Amniotic epithelial cell (primary cell): ENCODE results near the gene VASH1.
A peak's percentile ranks its signal among the peaks of the same experiment; 100 is the strongest.

Source experiments
- DNase-seq: peaks from one replicate; pipeline ENCODE4 v3.0.0-alpha.2; 2010; ENCODE audit warnings: low read depth

VASH1 gene

GRCh38 chr14:76742966-76743365 lies 18.3 kb upstream of the VASH1 start:
- no peak for DNase-seq

- DNase-seq, result no peak
Observed at GRCh38 chr14:76752744-76753143, 8.5 kb upstream of the VASH1 start.

- no peak for DNase-seq
Observed at GRCh38 chr14:76753541-76754198, 7.6 kb upstream of the VASH1 start.

- DNase-seq, result no peak
Observed at GRCh38 chr14:76754586-76754985, 6.7 kb upstream of the VASH1 start.

GRCh38 chr14:76755610-76756370 lies 5.5 kb upstream of the VASH1 start:
- no peak for DNase-seq

GRCh38 chr14:76756371-76756750 lies 4.9 kb upstream of the VASH1 start:
- DNase-seq, result no peak

GRCh38 chr14:76759589-76759988 lies 1.7 kb upstream of the VASH1 start:
- DNase-seq, result no peak

- DNase-seq, result no peak
Observed at GRCh38 chr14:76760331-76761135, 735 bp upstream of the VASH1 start.

- DNase-seq, result no peak
Observed at GRCh38 chr14:76761960-76762410, 717 bp downstream of the VASH1 start.

- DNase-seq, result peak; percentile 11
Observed at GRCh38 chr14:76762411-76763095, 1.3 kb downstream of the VASH1 start.

- peak; percentile 32 for DNase-seq
Observed at GRCh38 chr14:76763096-76764041, 2.1 kb downstream of the VASH1 start.

GRCh38 chr14:76765461-76765931 lies 4.2 kb downstream of the VASH1 start:
- no peak for DNase-seq

- DNase-seq, result no peak
Observed at GRCh38 chr14:76767681-76768656, 6.7 kb downstream of the VASH1 start.

GRCh38 chr14:76768671-76769500 lies 7.6 kb downstream of the VASH1 start:
- DNase-seq, result no peak

GRCh38 chr14:76769636-76770292 lies 8.5 kb downstream of the VASH1 start:
- no peak for DNase-seq

- DNase-seq, result no peak
Observed at GRCh38 chr14:76770521-76771436, 9.5 kb downstream of the VASH1 start.

GRCh38 chr14:76771437-76771980 lies 10.2 kb downstream of the VASH1 start:
- no peak for DNase-seq
